Right atrium auricular region (tissue), 2 donors: Measurements from ENCODE around the gene KDM8. TPM values are rescaled to one million over a fixed set of nuclear protein-coding genes. Genes with fewer than 3 reads are reported as not detected.

Source experiments
- DNase-seq: peaks from one replicate; pipeline ENCODE4 v3.0.0-alpha.2; 2019; ENCODE audit warnings: low spot score
- H3K27ac ChIP-seq, 2 donors: fragments of 200-600 bp; sonication (generic); 1 replicate in 1 of 2; 2 replicates in 1 of 2; pipeline ENCODE4 v1.5.1; 2016 to 2019
- H3K27me3 ChIP-seq, 2 donors: fragments of 200-600 bp; sonication (generic); one replicate each; pipeline versions ENCODE4 v1.5.1 to v1.6.0; 2017 to 2019
- H3K36me3 ChIP-seq: fragments of 200-600 bp; sonication (generic); one replicate; pipeline ENCODE4 v1.5.1; 2016
- H3K4me1 ChIP-seq, 2 donors: fragments of 200-600 bp; sonication (generic); one replicate each; pipeline versions ENCODE4 v1.5.1 to v1.6.0; 2017 to 2019
- H3K4me3 ChIP-seq, 2 donors: fragments of 200-600 bp; sonication (generic); 1 replicate in 1 of 2; 2 replicates in 1 of 2; pipeline ENCODE4 v1.5.1; 2017 to 2019; ENCODE audit warnings: mild to moderate bottlenecking in 1 of 2, moderate library complexity in 1 of 2
- H3K9me3 ChIP-seq, 2 donors: fragments of 200-600 bp; sonication (generic); one replicate each; pipeline ENCODE4 v1.5.1; 2019
- total RNA-seq, 2 donors: library from RNA; depleted of rRNA; stranded (reverse); fragments of >200 nt; gene quantifications; one replicate each; pipeline ENCODE4 v1.1.0, GENCODE V29; 2016
- TF ChIP-seq, protein P1 (sequence below), 2 donors: fragments of 200-600 bp; sonication (generic); IDR thresholded peaks; one replicate each; pipeline ENCODE4 v1.5.1; 2019; ENCODE audit warnings: antibody characterized with exemption in 2 of 2

Gene KDM8
- total RNA-seq, 2 donors from 2014 or later: 2.9 to 3.8 TPM

- no peaks in the 10 kb centered on the region for H3K27me3 ChIP-seq
Observed at GRCh38 chr16:27222249-27223225, 19.2 kb downstream of the KDM8 start.

DNA sequence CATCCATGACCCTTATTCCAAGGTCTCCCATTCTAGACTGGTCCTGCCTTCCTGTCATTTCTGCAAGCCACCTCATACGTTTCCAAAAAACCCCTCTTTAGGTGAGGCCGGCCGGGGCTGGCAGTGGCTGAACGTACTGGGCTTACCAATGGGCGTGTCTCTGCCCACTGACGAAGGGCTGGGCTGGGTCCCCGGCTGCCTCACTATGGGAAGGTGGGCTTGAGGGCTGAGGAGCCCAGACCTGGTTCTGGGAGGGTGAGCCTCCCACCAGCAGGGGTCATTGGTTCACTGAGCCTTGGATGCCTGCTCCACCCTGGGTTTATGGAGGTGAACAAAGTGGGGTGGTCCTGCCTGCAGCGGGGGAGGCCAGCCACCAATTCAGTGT lies 19.9 kb downstream of the KDM8 start:
- Histone ChIP-seq H3K36me3 (no peaks in the 10 kb centered on the region), H3K4me3 (no peak overlapping the region), H3K9me3 (no peaks in the 10 kb centered on the region), H3K27ac (peak overlapping the region; percentile 69 to 80), H3K27me3 (no peaks in the 10 kb centered on the region), H3K4me1 (peaks cover 0 to 20% of the 10 kb centered on the region in 2 donors)
- no peak for DNase-seq
- TF ChIP-seq, protein P1, sequence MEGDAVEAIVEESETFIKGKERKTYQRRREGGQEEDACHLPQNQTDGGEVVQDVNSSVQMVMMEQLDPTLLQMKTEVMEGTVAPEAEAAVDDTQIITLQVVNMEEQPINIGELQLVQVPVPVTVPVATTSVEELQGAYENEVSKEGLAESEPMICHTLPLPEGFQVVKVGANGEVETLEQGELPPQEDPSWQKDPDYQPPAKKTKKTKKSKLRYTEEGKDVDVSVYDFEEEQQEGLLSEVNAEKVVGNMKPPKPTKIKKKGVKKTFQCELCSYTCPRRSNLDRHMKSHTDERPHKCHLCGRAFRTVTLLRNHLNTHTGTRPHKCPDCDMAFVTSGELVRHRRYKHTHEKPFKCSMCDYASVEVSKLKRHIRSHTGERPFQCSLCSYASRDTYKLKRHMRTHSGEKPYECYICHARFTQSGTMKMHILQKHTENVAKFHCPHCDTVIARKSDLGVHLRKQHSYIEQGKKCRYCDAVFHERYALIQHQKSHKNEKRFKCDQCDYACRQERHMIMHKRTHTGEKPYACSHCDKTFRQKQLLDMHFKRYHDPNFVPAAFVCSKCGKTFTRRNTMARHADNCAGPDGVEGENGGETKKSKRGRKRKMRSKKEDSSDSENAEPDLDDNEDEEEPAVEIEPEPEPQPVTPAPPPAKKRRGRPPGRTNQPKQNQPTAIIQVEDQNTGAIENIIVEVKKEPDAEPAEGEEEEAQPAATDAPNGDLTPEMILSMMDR (IDR thresholded peaks at IDR 0.05): no peak

More at GRCh38 chr16:27222249-27223225, 19.2 kb downstream of the KDM8 start:
- Histone ChIP-seq H3K9me3 (no peaks in the 10 kb centered on the region), H3K4me1 (peaks cover 0 to 20% of the 10 kb centered on the region in 2 donors), H3K27ac (peak overlapping the region; percentile 69 to 80), H3K36me3 (no peaks in the 10 kb centered on the region), H3K4me3 (no peak overlapping the region)
- TF ChIP-seq, protein P1 (IDR thresholded peaks at IDR 0.05): no peak
- peak; percentile 80 for DNase-seq

DNA sequence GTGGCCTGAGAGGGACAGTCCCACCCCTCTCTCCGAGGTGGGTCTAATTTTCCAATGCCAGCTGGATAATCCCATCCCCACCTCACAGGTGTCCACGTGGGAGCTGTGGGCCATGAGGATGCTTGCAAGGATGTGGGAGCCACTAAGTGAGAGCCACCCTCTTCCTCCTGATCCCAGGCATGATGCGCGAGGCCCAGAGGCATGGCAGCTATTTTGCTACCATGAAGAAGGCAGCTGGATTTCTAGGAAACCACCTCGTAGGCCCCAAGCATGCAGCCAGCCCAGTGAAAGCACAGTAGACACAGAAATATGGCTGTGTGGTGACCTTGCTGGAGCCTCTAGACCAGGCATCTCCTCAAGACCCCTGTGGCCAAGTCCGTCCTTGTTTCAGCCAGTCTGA lies 20.4 kb downstream of the KDM8 start:
- Histone ChIP-seq H3K9me3 (no peaks in the 10 kb centered on the region), H3K4me3 (no peak overlapping the region), H3K27ac (no peak overlapping the region), H3K4me1 (peaks cover 0 to 20% of the 10 kb centered on the region in 2 donors), H3K27me3 (no peaks in the 10 kb centered on the region), H3K36me3 (no peaks in the 10 kb centered on the region)
- TF ChIP-seq, protein P1 (IDR thresholded peaks at IDR 0.05): no peak
- no peak for DNase-seq

DNA sequence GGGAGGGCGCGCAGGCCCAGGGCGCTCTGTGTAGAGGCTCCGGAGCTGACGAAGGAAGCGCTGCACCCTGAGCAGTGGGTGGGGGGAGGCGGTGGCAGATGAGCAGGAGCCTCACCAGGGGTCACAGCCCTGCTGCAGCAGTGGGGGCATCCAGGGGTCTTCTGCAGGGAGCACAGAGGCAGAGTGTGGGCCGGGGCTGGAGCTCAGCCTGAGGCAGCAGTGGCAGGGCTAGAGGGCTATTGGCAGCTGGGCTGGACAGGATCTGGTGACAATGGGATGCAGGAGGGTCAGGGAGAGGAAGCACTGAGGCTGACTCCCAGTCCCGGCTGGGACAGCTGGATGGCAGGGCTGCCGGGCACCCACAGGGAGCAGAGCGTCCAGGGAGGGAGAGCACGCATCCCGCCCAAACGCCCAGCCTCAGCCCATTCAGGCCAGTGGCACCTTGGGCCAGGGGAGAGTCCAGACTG lies 21.0 kb downstream of the KDM8 start:
- Histone ChIP-seq H3K27ac (no peak overlapping the region), H3K4me3 (no peak overlapping the region), H3K36me3 (no peaks in the 10 kb centered on the region), H3K4me1 (peaks cover 0 to 25% of the 10 kb centered on the region in 2 donors), H3K9me3 (no peaks in the 10 kb centered on the region), H3K27me3 (no peaks in the 10 kb centered on the region)
- TF ChIP-seq, protein P1 (IDR thresholded peaks at IDR 0.05): no peak
- DNase-seq: no peak

- H3K36me3 ChIP-seq: no peaks in the 10 kb centered on the region
- no peak for DNase-seq
- H3K27ac ChIP-seq: no peak overlapping the region
- TF ChIP-seq, protein P1 (IDR thresholded peaks at IDR 0.05): no peak
- H3K4me3 ChIP-seq: no peak overlapping the region
- H3K4me1 ChIP-seq: peaks cover 0 to 30% of the 10 kb centered on the region in 2 donors
- H3K9me3 ChIP-seq: no peaks in the 10 kb centered on the region
- H3K27me3 ChIP-seq: no peaks in the 10 kb centered on the region
Observed at GRCh38 chr16:27224741-27225300, 21.5 kb downstream of the KDM8 start.
